GM19455 (cell line): ENCODE measurements around the gene RMND5A.
"Not testable (repeated sequence)": the region's sequence is repeated elsewhere in the genome, so short reads cannot be mapped to it uniquely, and the experiment has no call there.

Source experiments
- ATAC-seq: cut with Tn5 transposase; IDR thresholded peaks from one replicate; pipeline ENCODE4 v1.9.1; 2021; ENCODE audit not compliant: unreplicated experiment

RMND5A gene

GRCh38 chr2:86719637-86720539 is at the start of gene RMND5A:
Gene RMND5A, plus strand, starts transcription at chr2:86720291. Its CDS starts 377 bp downstream, at chr2:86720668.
- ATAC-seq = peak; percentile 92

- no peak for ATAC-seq
Observed at GRCh38 chr2:86671337-86671981, 48.6 kb upstream of the RMND5A start.

DNA sequence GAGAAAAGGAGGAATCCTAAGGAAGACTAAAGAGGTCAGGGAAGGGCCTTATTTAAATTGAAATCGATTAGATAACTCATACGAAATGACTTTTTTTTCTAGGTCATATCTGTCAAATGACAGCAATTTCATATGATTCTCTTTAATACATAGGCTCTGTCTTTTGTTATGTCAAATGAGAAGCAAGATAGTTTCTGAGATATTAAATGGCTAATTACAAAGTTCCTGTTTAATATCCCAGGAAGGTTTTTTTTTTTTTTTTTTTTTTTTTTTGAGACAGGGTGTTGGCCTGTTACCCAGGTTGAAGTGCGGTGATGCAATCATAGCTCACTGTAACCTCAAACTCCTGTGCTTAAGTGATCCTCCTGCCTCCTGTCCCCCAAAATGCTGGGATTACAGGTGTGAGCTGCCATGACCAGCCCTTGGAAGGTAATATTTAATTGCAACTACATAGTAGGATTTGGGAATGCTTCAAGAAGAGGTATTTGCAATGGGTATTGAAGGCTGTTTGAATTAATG is 48.0 kb upstream of the RMND5A start:
- no peak for ATAC-seq

DNA sequence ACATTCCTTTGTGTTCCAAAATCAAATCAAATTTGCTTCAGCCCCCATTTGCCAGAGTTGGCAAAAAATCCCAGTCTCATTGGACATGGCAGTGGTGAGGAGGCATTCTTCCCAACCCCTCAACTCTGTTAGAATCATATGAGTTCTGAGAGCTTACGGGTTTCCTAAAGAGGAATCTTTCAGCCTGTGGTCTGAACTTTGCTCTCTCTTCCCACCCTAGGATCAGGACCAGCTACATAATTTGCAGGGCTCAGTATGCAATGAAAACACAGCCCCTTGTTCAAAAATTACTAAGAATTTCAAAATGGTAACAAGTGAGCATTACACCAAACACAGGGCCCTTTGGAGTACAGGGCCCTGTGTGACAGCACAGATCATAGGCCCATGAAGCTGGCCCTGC is 47.1 kb upstream of the RMND5A start:
- no peak for ATAC-seq

GRCh38 chr2:86673986-86674670 is 46.0 kb upstream of the RMND5A start:
- no peak for ATAC-seq

- no peak for ATAC-seq
Observed at GRCh38 chr2:86675104-86675503, 45.0 kb upstream of the RMND5A start.

DNA sequence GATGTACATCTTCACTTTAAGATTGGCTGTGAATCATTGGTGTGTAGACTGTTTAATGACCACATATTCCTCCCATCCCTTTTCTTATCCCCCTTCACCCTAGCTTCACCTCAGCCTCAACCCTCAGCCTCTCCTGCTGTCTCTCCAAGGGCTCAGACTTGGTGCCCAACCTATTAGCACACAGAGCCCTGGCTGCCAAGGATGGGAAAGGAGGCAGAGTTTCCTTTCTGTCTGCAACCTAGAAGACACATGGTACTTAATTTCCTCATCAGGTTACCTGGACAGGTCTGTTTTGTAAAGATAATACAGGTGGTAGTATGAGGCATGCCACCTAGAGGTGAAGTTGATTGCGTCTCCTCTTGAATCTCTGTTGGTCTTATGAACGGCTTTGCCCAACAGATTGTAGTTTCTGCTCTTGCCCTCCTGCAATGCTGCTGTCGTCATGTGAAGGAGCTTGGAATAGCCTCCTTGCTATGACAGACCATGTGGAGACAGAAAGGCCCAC is 44.5 kb upstream of the RMND5A start:
- ATAC-seq = no peak

GRCh38 chr2:86677816-86678215 is 42.3 kb upstream of the RMND5A start:
- ATAC-seq = no peak

- no peak for ATAC-seq
Observed at GRCh38 chr2:86679036-86679435, 41.1 kb upstream of the RMND5A start.

DNA sequence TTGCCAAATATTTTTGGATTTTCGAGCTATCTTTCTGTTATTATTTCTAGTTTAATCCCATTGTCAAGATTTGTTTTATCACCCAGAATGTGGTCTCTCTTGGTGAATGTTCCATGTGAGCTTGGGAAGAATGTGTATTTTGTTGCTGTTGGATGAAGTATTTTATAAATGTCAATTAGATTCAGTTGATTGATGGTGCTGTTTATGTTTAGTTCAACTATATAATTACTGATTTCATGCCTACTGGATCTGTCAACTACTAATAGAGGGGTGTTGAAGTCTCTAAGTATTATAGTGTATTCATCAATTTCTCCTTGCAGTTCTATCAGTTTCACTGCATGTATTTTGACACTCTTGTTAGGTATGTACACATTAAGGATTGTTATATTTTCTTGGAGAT is 34.7 kb upstream of the RMND5A start:
- ATAC-seq = no peak

DNA sequence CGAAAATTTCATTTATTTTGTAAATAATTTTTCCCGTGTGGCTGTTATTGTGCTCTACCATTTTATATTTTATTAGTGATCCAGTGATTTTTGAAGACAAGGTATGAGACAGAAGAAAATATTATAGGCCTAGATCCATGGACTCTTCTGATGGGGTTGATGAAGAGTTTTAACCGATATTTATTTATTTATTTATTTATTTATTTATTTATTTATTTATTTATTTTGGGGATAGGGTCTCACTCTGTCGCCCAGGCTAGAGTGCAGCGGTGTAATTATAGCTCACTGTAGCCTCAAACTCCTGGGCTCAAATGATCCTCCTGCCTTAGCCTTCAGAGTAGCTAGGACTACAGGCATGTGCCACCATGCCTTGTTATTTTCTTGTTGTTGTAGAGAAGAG is 33.6 kb upstream of the RMND5A start:
- ATAC-seq = no peak

DNA sequence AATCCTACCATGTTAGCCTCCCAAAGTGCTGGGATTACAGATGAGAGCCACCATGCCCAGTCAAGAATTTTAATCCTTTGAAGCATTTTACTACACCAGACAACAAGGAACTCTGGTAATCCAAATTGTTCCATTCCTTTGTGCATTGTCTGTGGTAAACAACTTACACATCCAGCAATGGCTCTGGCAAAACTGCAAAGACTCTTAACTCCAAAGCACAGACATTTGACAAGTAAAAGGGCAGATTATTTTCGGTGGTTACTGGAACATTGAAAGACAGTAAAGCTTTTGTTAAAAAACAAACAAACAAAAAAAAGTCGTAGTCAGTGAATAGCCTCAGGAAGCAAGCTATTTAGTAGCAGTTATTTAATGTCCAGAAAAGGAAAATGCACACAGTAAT is 33.2 kb upstream of the RMND5A start:
- no peak for ATAC-seq

DNA sequence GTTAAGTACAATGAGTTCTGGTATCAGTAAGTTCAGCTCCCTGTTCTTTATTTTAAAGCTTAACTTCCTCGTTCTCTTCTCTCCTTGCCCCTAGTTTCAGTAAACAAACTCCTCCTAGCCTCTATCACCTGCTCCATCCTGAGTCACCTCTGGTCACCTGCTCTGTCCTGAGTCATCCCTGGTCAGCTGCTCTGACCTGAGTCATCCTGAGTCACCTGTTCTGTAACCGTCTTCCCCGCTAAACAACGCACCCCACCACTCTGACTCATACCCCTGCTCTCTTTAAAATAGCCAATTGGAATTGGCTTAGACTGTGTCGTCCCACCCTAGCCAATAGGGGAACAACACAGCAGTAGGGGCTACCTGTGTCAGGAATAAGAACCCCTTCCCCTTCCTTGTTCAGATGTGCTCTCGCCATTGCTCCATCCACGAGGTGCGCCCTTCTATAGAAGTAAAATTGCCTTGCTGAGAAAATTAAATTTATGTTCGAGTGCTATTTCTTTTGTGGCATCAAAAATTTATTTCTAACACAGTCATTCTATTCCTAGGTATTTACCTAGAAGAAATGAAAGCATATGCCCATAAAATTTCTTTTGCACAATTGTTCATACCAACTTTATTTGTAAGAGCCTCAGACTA is 24.9 kb upstream of the RMND5A start:
- no peak for ATAC-seq

DNA sequence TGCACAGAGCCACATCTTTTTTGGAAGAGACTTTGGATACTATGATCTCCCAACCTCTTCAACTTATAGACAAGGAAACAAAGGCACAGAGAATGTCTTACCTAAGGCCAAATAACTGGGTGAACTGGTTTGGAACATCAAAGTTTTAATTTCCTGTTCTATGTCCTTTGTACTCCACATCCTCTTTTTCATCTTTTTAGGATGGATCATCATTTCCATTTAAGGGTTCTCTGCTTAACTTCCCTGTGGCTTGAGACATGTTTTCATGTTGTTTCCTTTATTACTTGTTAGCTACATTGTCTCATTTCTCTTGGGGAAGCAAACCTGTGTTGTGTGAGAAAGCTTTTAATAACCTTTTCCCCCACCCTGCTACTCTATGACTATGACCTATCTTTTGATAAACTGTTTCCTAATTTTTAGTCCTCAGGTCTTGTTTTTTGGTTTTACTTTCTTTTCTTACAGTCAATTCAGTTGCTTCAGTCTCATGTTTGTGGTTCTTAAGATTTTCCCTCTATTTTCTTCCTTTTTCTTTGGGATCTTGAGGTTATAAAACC is 22.5 kb upstream of the RMND5A start:
- ATAC-seq = no peak

GRCh38 chr2:86700690-86701089 is 19.4 kb upstream of the RMND5A start:
- no peak for ATAC-seq

GRCh38 chr2:86703704-86704361 is 16.3 kb upstream of the RMND5A start:
- no peak for ATAC-seq

DNA sequence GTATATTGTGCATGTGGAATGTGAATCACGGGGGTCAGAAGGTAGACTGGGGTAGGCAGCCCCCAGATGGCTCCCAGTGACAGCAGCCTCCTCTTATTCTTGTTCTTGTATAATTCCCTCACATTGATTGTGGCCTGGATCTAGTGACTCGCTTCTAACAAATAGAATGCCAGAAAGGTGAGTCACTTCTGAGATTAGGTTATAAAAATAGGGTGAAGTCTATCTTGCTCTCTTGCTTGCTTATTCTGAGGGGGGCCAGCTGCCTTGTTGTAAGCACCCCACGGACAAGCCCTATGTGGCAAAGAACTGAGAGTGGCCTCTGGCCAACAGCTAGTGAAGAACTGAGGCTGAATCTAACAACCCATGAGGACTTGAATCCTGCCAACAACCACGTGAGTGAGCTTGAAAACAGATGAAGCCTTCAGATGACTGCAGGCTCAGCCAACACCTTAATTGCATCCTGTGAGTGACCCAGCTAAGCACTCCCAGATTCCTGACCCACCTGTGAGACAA is 15.6 kb upstream of the RMND5A start:
- no peak for ATAC-seq

DNA sequence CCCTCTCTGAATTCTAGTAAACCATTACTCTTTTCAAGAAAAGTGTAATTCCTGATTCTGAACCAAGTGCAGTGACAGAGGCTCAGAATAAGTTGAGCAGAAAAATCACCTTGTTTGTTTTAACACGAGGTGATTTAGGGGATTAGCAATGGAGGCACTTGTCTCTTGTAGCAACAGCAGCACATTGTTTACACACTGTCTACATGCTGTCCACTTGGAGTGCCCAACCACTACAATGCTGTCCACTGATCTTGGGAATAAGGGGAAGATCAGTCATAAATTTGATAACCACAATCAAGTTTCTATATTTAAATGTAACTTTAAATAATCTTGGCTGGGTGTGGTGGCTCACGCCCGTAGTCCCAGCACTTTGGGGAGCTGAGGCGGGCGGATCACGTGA is 13.9 kb upstream of the RMND5A start:
- no peak for ATAC-seq

DNA sequence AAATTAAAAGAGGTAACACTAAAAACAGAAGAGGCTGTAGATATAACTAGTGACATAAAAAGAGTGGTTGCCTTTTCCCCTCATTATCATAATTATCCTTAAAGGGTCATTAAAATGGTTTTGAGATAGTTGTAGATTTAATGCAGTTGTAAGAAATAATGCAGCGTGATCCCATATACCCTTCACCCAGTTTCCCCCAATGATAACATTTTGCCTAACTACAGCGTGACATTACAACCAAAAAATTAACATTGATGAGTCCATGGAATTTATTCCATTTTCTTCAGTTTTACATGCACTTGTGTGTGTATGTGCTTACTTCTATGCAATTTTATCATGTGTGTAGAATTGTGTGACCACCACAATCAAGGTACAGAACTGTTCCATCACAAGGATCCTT is 13.2 kb upstream of the RMND5A start:
- no peak for ATAC-seq

DNA sequence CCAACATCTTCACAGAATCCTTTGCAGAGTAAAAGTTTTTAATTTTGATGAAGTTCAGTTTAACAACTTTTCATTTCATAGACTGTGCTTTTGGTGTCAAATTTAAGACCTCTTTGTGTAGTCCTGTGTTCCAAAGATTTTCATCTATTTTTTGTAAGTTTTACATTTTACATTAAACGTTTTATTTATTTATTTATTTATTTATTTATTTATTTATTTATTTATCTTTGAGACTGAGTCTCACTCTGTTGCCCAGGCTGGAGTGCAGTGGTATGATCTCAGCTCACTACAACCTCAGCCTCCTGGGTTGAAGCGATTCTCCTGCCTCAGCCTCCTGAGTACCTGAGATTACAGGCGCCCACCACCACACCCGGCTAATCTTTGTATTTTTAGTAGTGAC is 12.0 kb upstream of the RMND5A start:
- ATAC-seq = not testable (repeated sequence)
